Activated CD4-positive, alpha-beta T cell treated with anti-CD3 and anti-CD28 coated beads, Interleukin-2, amount 10 ng/mL, durations not matched to agents 7 days and 5 days (primary cell): ENCODE measurements around the gene PLPPR2. TPM values are rescaled to one million over a fixed set of nuclear protein-coding genes. Genes with fewer than 3 reads are reported as not detected.

ENCODE experiments used
- total RNA-seq, 2 experiments: library from RNA; stranded (reverse); gene quantifications; one replicate each; pipeline ENCODE4 v1.2.3, GENCODE V29; 2021

PLPPR2 gene
- total RNA-seq, 2 experiments from 2014 or later, result 1.3 to 1.9 TPM

Other genes with a start within 250 kb of the PLPPR2 start
- 10 to 100 TPM; 80.4 to 97.3 TPM for gene SPC24, start 199.7 kb upstream of the PLPPR2 start, total RNA-seq
- gene KANK2, start 157.9 kb upstream of the PLPPR2 start, total RNA-seq, result 1 to 10 TPM; 2.0 to 2.6 TPM
- gene ANGPTL8, start 115.8 kb upstream of the PLPPR2 start, total RNA-seq, result not detected
- gene DOCK6, start 92.9 kb upstream of the PLPPR2 start, total RNA-seq, result not detected
- not detected for gene TSPAN16, start 59.3 kb upstream of the PLPPR2 start, total RNA-seq
- 1 to 10 TPM; 3.2 to 3.6 TPM for gene RAB3D, start 15.8 kb upstream of the PLPPR2 start, total RNA-seq
- 10 to 100 TPM; 25.9 to 26.7 TPM for gene TMEM205, start 9.2 kb upstream of the PLPPR2 start, total RNA-seq
- gene CCDC159, start 8.9 kb upstream of the PLPPR2 start, total RNA-seq, result 10 to 100 TPM; 18.0 to 20.5 TPM
- gene SWSAP1, start 19.2 kb downstream of the PLPPR2 start, total RNA-seq, result 1 to 10 TPM; 2.9 to 3.5 TPM
- 1 to 10 TPM; 5.4 to 5.8 TPM for gene EPOR, start 28.9 kb downstream of the PLPPR2 start, total RNA-seq
- gene RGL3, start 63.9 kb downstream of the PLPPR2 start, total RNA-seq, result not detected
- not detected for gene ODAD3, start 79.7 kb downstream of the PLPPR2 start, total RNA-seq
- gene PRKCSH, start 80.2 kb downstream of the PLPPR2 start, total RNA-seq, result 100 to 1,000 TPM; 321 to 338 TPM
- gene ELAVL3, start 125.6 kb downstream of the PLPPR2 start, total RNA-seq, result under 1 TPM in 1 of 2 experiments, not detected in 1; 0.50 TPM
- gene ZNF653, start 150.4 kb downstream of the PLPPR2 start, total RNA-seq, result 10 to 100 TPM; 21.4 to 24.4 TPM
- 10 to 100 TPM; 21.6 to 28.8 TPM for gene ECSIT, start 173.7 kb downstream of the PLPPR2 start, total RNA-seq
- not detected for gene CNN1, start 183.4 kb downstream of the PLPPR2 start, total RNA-seq
- 10 to 100 TPM; 52.2 to 53.9 TPM for gene ELOF1, start 203.8 kb downstream of the PLPPR2 start, total RNA-seq
- gene ACP5, start 222.2 kb downstream of the PLPPR2 start, total RNA-seq, result 10 to 100 TPM; 27.5 to 33.9 TPM
- gene ZNF627, start 242.1 kb downstream of the PLPPR2 start, total RNA-seq, result 1 to 10 TPM; 4.6 to 4.7 TPM